ENCODE measurements around the gene CLDN8.

CLDN8 gene

DNA sequence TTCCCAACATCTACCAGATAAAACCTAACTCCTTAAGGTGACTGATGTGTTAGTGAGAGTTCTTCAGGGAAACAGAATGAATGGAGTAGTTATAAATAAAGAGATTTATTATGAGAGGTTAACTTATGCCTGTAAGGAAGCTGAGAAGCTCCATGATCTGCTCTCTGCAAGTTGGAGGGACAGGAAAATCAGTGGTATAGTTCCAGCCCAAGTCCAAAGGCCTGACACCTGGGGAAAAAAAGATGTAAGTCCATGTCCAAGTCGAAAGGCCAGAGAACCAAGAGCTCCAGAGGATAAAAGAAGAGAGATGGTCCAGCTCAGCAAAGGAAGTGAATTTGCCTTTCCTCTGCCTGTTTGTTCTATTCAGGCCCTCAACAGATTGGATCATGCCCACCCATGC is 39.8 kb upstream of the CLDN8 start:
- Histone ChIP-seq H3K9ac (ENCODE audit: low read depth, low read length) (no peak overlapping the region), H3K4me2 (ENCODE audit: insufficient read depth, low read length) (no peak overlapping the region), H3K4me3 (ENCODE audit: low read depth in 1 of 2, low read length in 2 of 2) (no peak overlapping the region), H4K20me1 (ENCODE audit: insufficient read depth, low read length) (no peaks in the 10 kb centered on the region), H3K27me3 (ENCODE audit: insufficient read depth, low read length, poor library complexity) (no peaks in the 10 kb centered on the region), H3K79me2 (ENCODE audit: insufficient read depth, low read length) (no peaks in the 10 kb centered on the region), H3K4me1 (ENCODE audit: insufficient read depth, low read length) (no peaks in the 10 kb centered on the region), H3K9me3 (ENCODE audit: insufficient read depth, low read length, severe bottlenecking) (no peaks in the 10 kb centered on the region), H3K27ac (ENCODE audit: low read length) (no peak overlapping the region), H2AFZ (ENCODE audit: low read depth, low read length) (no peak overlapping the region), H3K36me3 (ENCODE audit: insufficient read depth, low read length) (no peaks in the 10 kb centered on the region)
- ATAC-seq (ENCODE audit: insufficient read depth, low read depth) (no peak), DNase-seq (no peak)
- TF ChIP-seq CTCF (IDR thresholded peaks at IDR 0.05; ENCODE audit: borderline replicate concordance, extremely low read depth, low read length, poor library complexity, severe bottlenecking) = no peak

- no peak overlapping the region for H3K4me2 ChIP-seq (ENCODE audit: insufficient read depth, low read length)
- TF ChIP-seq EZH2 (IDR thresholded peaks at IDR 0.05; ENCODE audit: borderline replicate concordance, low read depth, low read length, severe bottlenecking) (no peak), CTCF (IDR thresholded peaks at IDR 0.05; ENCODE audit: borderline replicate concordance, extremely low read depth, low read length, poor library complexity, severe bottlenecking) (no peak)
- no peak overlapping the region for H3K4me3 ChIP-seq (ENCODE audit: low read depth in 1 of 2, low read length in 2 of 2)
- no peak for DNase-seq
- no peaks in the 10 kb centered on the region for H3K79me2 ChIP-seq (ENCODE audit: insufficient read depth, low read length)
- no peaks in the 10 kb centered on the region for H3K27me3 ChIP-seq (ENCODE audit: insufficient read depth, low read length, poor library complexity)
- ATAC-seq (ENCODE audit: insufficient read depth, low read depth) = no peak
- H3K9ac ChIP-seq (ENCODE audit: low read depth, low read length) = no peak overlapping the region
- H2AFZ ChIP-seq (ENCODE audit: low read depth, low read length) = no peak overlapping the region
- H3K4me1 ChIP-seq (ENCODE audit: insufficient read depth, low read length) = no peaks in the 10 kb centered on the region
- no peaks in the 10 kb centered on the region for H4K20me1 ChIP-seq (ENCODE audit: insufficient read depth, low read length)
- no peaks in the 10 kb centered on the region for H3K36me3 ChIP-seq (ENCODE audit: insufficient read depth, low read length)
- no peak overlapping the region for H3K27ac ChIP-seq (ENCODE audit: low read length)
- no peaks in the 10 kb centered on the region for H3K9me3 ChIP-seq (ENCODE audit: insufficient read depth, low read length, severe bottlenecking)
Measured at GRCh38 chr21:30251781-30252180, 35.9 kb upstream of the CLDN8 start.

GRCh38 chr21:30249936-30250335 is 34.0 kb upstream of the CLDN8 start:
- Histone ChIP-seq H2AFZ (ENCODE audit: low read depth, low read length) (no peak overlapping the region), H4K20me1 (ENCODE audit: insufficient read depth, low read length) (no peaks in the 10 kb centered on the region), H3K27ac (ENCODE audit: low read length) (no peak overlapping the region), H3K4me2 (ENCODE audit: insufficient read depth, low read length) (no peak overlapping the region), H3K4me1 (ENCODE audit: insufficient read depth, low read length) (no peaks in the 10 kb centered on the region), H3K9me3 (ENCODE audit: insufficient read depth, low read length, severe bottlenecking) (no peaks in the 10 kb centered on the region), H3K36me3 (ENCODE audit: insufficient read depth, low read length) (no peaks in the 10 kb centered on the region), H3K79me2 (ENCODE audit: insufficient read depth, low read length) (no peaks in the 10 kb centered on the region), H3K9ac (ENCODE audit: low read depth, low read length) (no peak overlapping the region), H3K27me3 (ENCODE audit: insufficient read depth, low read length, poor library complexity) (no peaks in the 10 kb centered on the region), H3K4me3 (ENCODE audit: low read depth in 1 of 2, low read length in 2 of 2) (no peak overlapping the region)
- ATAC-seq (ENCODE audit: insufficient read depth, low read depth) (no peak), DNase-seq (no peak)
- TF ChIP-seq EZH2 (IDR thresholded peaks at IDR 0.05; ENCODE audit: borderline replicate concordance, low read depth, low read length, severe bottlenecking) (no peak), CTCF (IDR thresholded peaks at IDR 0.05; ENCODE audit: borderline replicate concordance, extremely low read depth, low read length, poor library complexity, severe bottlenecking) (no peak)

GRCh38 chr21:30248844-30249243 is 32.9 kb upstream of the CLDN8 start:
- Histone ChIP-seq H4K20me1 (ENCODE audit: insufficient read depth, low read length) (no peaks in the 10 kb centered on the region), H3K9me3 (ENCODE audit: insufficient read depth, low read length, severe bottlenecking) (no peaks in the 10 kb centered on the region), H3K79me2 (ENCODE audit: insufficient read depth, low read length) (no peaks in the 10 kb centered on the region), H3K4me1 (ENCODE audit: insufficient read depth, low read length) (no peaks in the 10 kb centered on the region), H3K36me3 (ENCODE audit: insufficient read depth, low read length) (no peaks in the 10 kb centered on the region), H3K27me3 (ENCODE audit: insufficient read depth, low read length, poor library complexity) (no peaks in the 10 kb centered on the region), H3K4me3 (ENCODE audit: low read depth in 1 of 2, low read length in 2 of 2) (no peak overlapping the region), H3K4me2 (ENCODE audit: insufficient read depth, low read length) (no peak overlapping the region), H3K9ac (ENCODE audit: low read depth, low read length) (no peak overlapping the region), H3K27ac (ENCODE audit: low read length) (no peak overlapping the region), H2AFZ (ENCODE audit: low read depth, low read length) (no peak overlapping the region)
- ATAC-seq (ENCODE audit: insufficient read depth, low read depth) (no peak), DNase-seq (no peak)
- TF ChIP-seq CTCF (IDR thresholded peaks at IDR 0.05; ENCODE audit: borderline replicate concordance, extremely low read depth, low read length, poor library complexity, severe bottlenecking) (no peak), EZH2 (IDR thresholded peaks at IDR 0.05; ENCODE audit: borderline replicate concordance, low read depth, low read length, severe bottlenecking) (no peak)

Measured in DND-41 (cell line).